ENCODE results near the gene LMOD2.

GRCh38 chr7:123657304-123657685, 1.6 kb downstream of the LMOD2 start:
- TF ChIP-seq POLR2A (IDR thresholded peaks at IDR 0.05) (no peak), CTCF (IDR thresholded peaks at IDR 0.05) (no peak)
